Measurements from ENCODE around the gene ARHGAP8.

DNA sequence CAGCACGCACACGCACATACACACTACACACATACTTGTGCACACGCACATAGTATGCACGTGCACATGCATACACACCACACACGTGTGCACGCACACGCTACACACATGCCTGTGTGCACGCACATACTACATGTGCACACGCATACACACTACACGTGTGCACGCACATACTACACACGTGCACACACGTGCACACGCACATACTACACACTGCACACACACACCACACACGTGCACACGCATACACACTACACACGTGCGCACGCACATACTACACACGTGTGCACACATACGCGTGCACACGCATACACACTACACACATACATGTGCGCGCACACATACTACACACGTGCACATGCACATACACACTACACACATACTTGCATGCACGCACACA lies 19.7 kb upstream of the ARHGAP8 start:
- TF ChIP-seq, protein P1, sequence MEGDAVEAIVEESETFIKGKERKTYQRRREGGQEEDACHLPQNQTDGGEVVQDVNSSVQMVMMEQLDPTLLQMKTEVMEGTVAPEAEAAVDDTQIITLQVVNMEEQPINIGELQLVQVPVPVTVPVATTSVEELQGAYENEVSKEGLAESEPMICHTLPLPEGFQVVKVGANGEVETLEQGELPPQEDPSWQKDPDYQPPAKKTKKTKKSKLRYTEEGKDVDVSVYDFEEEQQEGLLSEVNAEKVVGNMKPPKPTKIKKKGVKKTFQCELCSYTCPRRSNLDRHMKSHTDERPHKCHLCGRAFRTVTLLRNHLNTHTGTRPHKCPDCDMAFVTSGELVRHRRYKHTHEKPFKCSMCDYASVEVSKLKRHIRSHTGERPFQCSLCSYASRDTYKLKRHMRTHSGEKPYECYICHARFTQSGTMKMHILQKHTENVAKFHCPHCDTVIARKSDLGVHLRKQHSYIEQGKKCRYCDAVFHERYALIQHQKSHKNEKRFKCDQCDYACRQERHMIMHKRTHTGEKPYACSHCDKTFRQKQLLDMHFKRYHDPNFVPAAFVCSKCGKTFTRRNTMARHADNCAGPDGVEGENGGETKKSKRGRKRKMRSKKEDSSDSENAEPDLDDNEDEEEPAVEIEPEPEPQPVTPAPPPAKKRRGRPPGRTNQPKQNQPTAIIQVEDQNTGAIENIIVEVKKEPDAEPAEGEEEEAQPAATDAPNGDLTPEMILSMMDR (IDR thresholded peaks at IDR 0.05), result no peak
- no peak for TF ChIP-seq POLR2A (IDR thresholded peaks at IDR 0.05)
- no peak for TF ChIP-seq POLR2AphosphoS5 (IDR thresholded peaks at IDR 0.05)
